Measurements from ENCODE around the gene PPFIA4. TPM values are rescaled to one million over a fixed set of nuclear protein-coding genes. Genes with fewer than 3 reads are reported as not detected.

The PPFIA4 gene
- total and polyA plus RNA-seq, 10 donors = 0.21 to 12.0 (median 4.9) TPM

GRCh38 chr1:203098914-203099520 is 72.7 kb downstream of the PPFIA4 start:
- 74 to 87% (median 83%) methylated on average over 8 of the region's 8 CpGs for WGBS, 5 donors
- Histone ChIP-seq H3K9me3 (peaks cover 0 to 28% (median 23%) of the 10 kb centered on the region in 8 donors), H3K4me1 (peaks cover 0 to 9% (median 3%) of the 10 kb centered on the region in 6 donors), H3K27ac (peak overlapping the region in 1 of 8 donors; percentile 62), H3K27me3 (replicated peaks in 1 of 7) (peaks cover 0 to 20% (median 0%) of the 10 kb centered on the region in 7 donors), H3K4me3 (no peak overlapping the region), H3K36me3 (no peaks in the 10 kb centered on the region)
- intact Hi-C loops (cut with DNase I; ENCODE audit: low total_unique reads) = no loop called here
- no peak for TF ChIP-seq POLR2A (IDR thresholded peaks at IDR 0.05)
- no peak for TF ChIP-seq POLR2AphosphoS5 (IDR thresholded peaks at IDR 0.05)
- TF ChIP-seq, protein P1, sequence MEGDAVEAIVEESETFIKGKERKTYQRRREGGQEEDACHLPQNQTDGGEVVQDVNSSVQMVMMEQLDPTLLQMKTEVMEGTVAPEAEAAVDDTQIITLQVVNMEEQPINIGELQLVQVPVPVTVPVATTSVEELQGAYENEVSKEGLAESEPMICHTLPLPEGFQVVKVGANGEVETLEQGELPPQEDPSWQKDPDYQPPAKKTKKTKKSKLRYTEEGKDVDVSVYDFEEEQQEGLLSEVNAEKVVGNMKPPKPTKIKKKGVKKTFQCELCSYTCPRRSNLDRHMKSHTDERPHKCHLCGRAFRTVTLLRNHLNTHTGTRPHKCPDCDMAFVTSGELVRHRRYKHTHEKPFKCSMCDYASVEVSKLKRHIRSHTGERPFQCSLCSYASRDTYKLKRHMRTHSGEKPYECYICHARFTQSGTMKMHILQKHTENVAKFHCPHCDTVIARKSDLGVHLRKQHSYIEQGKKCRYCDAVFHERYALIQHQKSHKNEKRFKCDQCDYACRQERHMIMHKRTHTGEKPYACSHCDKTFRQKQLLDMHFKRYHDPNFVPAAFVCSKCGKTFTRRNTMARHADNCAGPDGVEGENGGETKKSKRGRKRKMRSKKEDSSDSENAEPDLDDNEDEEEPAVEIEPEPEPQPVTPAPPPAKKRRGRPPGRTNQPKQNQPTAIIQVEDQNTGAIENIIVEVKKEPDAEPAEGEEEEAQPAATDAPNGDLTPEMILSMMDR (IDR thresholded peaks at IDR 0.05 in 8 of 11, conservative IDR thresholded peaks at IDR 0.05 in 3 of 11) = no peak
- no peak for DNase-seq

GRCh38 chr1:203099805-203100515 is 73.7 kb downstream of the PPFIA4 start:
- TF ChIP-seq POLR2A (IDR thresholded peaks at IDR 0.05) = no peak
- no peak for TF ChIP-seq POLR2AphosphoS5 (IDR thresholded peaks at IDR 0.05)
- TF ChIP-seq, protein P1 (IDR thresholded peaks at IDR 0.05 in 8 of 11, conservative IDR thresholded peaks at IDR 0.05 in 3 of 11) = no peak
- Histone ChIP-seq H3K27ac (peak overlapping the region in 2 of 8 donors; percentile 14 to 62), H3K27me3 (replicated peaks in 1 of 7) (peaks cover 0 to 20% (median 0%) of the 10 kb centered on the region in 7 donors), H3K4me1 (peaks cover 0 to 9% (median 3%) of the 10 kb centered on the region in 6 donors), H3K9me3 (peaks cover 0 to 29% (median 17%) of the 10 kb centered on the region in 8 donors), H3K36me3 (no peaks in the 10 kb centered on the region), H3K4me3 (no peak overlapping the region)
- DNase-seq = no peak
- intact Hi-C loops (cut with DNase I; ENCODE audit: low total_unique reads) = no loop called here
- 85 to 95% (median 90%) methylated on average over 7 of the region's 7 CpGs for WGBS, 5 donors

- H3K4me3 ChIP-seq = no peak overlapping the region
- TF ChIP-seq, protein P1 (IDR thresholded peaks at IDR 0.05 in 8 of 11, conservative IDR thresholded peaks at IDR 0.05 in 3 of 11) = no peak
- TF ChIP-seq POLR2A (IDR thresholded peaks at IDR 0.05) = no peak
- TF ChIP-seq POLR2AphosphoS5 (IDR thresholded peaks at IDR 0.05) = no peak
- H3K27me3 ChIP-seq (replicated peaks in 1 of 7) = peaks cover 0 to 20% (median 0%) of the 10 kb centered on the region in 7 donors
- H3K27ac ChIP-seq = peak overlapping the region in 2 of 8 donors; percentile 14 to 62
- no peaks in the 10 kb centered on the region for H3K36me3 ChIP-seq
- intact Hi-C loops (cut with DNase I; ENCODE audit: low total_unique reads) = no loop called here
- no peak for DNase-seq
- H3K4me1 ChIP-seq = peaks cover 0 to 9% (median 3%) of the 10 kb centered on the region in 6 donors
- peaks cover 0 to 25% (median 13%) of the 10 kb centered on the region in 8 donors for H3K9me3 ChIP-seq
These were observed 74.2 kb downstream of the PPFIA4 start for GRCh38 chr1:203100516-203100869.

Measured in spleen (tissue), 11 donors.